Measurements from ENCODE around the gene PROC.

- TF ChIP-seq, protein P1, sequence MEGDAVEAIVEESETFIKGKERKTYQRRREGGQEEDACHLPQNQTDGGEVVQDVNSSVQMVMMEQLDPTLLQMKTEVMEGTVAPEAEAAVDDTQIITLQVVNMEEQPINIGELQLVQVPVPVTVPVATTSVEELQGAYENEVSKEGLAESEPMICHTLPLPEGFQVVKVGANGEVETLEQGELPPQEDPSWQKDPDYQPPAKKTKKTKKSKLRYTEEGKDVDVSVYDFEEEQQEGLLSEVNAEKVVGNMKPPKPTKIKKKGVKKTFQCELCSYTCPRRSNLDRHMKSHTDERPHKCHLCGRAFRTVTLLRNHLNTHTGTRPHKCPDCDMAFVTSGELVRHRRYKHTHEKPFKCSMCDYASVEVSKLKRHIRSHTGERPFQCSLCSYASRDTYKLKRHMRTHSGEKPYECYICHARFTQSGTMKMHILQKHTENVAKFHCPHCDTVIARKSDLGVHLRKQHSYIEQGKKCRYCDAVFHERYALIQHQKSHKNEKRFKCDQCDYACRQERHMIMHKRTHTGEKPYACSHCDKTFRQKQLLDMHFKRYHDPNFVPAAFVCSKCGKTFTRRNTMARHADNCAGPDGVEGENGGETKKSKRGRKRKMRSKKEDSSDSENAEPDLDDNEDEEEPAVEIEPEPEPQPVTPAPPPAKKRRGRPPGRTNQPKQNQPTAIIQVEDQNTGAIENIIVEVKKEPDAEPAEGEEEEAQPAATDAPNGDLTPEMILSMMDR (IDR thresholded peaks at IDR 0.05), result no peak
- no peak for TF ChIP-seq POLR2A (IDR thresholded peaks at IDR 0.05)
These were observed 7.6 kb downstream of the PROC start for GRCh38 chr2:127425540-127426490.

Measured in vagina (tissue), 2 donors.